ENCODE data around the gene EYA3.

EYA3 gene

DNA sequence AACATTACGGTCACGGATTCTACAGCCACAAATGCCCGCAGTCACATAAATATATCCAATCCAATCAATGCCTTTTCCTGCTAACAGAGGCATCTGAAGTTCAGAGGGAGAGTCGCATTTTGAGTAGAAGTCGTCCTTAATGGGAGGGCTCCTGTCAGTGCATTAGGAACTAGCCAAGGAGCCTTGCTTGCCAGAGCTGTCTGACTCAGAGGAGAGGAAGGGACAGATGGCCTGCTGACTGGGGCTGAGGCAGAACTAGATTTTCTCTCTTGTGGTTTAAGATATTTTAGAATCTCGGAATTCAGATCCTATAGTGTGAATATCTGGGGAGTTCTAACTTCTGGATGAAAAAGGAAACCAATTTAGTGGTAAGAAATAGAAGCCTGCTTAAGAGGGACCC is 118.0 kb downstream of the EYA3 start:
- no peak for DNase-seq (ENCODE audit: low read depth)

DNA sequence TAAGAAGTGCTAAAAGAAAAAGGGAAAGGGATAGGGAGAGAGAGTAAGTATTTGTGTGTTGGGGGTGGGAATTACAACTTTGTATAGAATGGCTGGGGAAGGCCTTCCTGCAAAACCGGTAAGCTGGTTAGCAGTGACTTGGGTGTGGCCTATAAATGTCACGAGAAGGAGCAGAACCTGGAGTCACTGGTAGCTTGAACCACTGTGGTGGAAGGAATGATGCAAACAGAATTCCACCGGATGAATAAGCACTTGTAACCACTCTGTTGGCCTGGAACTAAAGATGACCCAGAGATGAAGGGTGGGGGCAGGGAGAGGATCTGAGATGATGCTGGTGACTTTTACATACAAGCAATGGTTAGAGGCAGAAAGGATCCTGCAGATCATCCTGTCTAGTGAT is 119.7 kb downstream of the EYA3 start:
- no peak for DNase-seq (ENCODE audit: low read depth)

DNA sequence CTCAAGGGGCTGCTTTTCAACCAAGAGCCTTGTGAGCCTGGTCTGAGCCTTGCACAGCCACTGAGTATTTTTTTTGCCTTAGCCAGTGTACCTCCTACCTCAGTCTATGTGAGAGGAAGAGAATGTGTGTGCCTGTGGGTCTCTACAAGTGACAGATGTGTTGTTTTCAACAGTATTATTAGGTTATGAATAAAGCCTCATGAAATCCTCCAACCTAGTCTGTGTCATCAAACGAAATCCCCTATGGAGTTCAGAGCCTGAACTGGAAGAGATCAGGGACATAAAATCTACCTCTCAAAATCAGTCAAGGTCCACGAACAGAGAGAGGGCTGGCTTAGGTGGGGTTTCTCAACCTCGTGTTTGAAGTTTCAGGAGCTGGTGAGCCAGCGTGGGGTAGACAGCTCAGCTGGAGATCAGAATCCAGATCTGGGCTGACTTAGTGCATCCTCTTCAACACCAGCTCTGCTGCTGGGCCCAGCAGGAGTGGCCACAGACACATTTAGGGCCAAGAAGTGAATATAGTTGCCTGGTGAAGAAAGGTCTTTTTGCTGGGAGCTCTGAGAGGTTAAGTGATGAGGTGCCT is 120.4 kb downstream of the EYA3 start:
- no peak for DNase-seq (ENCODE audit: low read depth)

DNA sequence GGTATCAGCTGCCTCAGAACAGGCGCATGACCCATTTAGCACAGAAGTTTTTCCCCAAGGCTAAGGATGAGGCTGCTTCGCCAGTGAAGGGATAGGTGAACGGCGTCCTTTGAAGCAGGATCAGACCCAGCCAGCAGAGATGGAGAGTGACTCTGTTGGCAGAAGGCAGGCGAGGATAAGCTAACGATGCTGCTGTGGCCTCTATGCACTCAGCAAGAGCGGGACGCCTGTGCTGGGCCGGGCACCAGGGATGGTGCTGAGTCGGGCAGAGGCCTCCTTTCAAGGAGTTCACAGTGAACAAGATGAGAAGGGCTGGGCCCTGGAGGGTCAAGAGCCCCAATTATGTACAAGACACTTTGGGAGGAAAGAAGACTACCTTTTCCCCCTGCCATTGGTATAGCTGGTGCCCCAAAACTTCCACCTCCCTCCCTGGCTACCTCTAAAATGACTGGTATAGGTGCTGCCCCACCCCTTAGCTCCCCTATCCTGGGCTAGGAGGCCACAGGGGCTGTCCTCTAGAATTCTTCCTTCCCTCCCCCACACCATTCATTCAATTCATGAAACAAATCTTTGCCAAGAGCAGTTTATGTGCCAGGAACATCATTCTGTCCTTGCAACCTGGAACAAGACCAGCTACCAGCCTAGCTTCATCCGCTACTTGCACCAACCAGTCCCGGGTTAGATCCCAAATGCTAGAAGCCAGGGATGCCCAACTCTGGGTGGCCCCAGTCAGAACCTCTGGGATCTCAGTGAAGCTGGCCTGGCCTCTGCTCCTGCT is 121.1 kb downstream of the EYA3 start:
- DNase-seq (ENCODE audit: low read depth): no peak

DNA sequence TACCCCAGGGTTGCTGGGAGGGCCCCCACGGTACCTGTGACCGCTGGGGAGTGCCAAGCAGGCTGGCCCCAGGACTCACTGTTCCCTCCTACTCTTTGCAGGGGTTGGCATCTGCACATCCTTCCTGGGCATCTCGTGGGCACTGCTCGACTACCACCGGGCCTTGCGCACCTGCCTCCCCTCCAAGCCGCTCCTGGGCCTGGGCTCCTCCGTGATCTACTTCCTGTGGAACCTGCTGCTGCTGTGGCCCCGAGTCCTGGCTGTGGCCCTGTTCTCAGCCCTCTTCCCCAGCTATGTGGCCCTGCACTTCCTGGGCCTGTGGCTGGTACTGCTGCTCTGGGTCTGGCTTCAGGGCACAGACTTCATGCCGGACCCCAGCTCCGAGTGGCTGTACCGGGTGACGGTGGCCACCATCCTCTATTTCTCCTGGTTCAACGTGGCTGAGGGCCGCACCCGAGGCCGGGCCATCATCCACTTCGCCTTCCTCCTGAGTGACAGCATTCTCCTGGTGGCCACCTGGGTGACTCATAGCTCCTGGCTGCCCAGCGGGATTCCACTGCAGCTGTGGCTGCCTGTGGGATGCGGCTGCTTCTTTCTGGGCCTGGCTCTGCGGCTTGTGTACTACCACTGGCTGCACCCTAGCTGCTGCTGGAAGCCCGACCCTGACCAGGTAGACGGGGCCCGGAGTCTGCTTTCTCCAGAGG is 121.9 kb downstream of the EYA3 start:
- no peak for DNase-seq (ENCODE audit: low read depth)

DNA sequence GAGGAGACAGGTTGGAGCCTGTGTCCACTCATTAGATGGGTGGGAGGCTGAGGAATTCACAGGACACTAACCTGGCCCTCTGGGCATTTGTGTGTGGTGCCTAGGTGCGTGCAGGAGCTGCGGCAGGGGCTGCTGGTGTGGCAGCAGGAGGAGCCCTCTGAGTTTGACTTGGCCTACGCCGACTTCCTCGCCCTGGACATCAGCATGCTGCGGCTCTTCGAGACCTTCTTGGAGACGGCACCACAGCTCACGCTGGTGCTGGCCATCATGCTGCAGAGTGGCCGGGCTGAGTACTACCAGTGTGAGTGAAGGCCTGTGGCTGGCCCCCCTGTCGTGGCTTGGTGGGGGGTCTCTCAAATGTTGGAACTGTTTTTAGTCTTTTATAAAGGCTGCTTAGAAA is 125.0 kb downstream of the EYA3 start:
- no peak for DNase-seq (ENCODE audit: low read depth)

DNA sequence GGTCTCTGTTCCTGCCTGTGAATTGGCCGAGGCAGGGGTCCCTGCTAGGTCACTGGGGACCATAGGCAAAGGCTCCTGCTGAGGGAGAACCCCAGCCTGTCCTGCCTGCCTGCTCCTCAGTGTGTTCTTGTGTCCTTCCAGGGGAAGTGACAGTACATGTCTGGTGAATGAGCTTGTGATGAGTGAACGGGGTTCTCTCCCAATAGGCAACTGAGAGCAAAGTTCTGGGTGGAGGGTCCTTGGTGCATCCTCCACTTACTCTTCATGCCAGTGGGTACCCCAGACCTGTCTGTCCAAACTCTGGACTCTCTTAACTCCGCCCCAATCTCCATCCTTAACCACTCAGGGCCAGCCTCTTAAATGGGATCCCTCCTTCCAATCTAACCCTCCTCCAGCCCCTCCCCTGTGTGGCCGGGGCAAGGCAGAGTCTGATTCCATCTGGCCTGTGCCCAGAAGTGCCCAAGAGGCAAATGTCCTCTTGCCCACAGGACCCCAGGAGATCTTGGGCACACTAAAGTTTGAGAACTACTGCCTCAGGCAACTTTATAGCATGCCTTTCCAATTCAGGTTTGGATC is 126.7 kb downstream of the EYA3 start:
- no peak for DNase-seq (ENCODE audit: low read depth)

DNA sequence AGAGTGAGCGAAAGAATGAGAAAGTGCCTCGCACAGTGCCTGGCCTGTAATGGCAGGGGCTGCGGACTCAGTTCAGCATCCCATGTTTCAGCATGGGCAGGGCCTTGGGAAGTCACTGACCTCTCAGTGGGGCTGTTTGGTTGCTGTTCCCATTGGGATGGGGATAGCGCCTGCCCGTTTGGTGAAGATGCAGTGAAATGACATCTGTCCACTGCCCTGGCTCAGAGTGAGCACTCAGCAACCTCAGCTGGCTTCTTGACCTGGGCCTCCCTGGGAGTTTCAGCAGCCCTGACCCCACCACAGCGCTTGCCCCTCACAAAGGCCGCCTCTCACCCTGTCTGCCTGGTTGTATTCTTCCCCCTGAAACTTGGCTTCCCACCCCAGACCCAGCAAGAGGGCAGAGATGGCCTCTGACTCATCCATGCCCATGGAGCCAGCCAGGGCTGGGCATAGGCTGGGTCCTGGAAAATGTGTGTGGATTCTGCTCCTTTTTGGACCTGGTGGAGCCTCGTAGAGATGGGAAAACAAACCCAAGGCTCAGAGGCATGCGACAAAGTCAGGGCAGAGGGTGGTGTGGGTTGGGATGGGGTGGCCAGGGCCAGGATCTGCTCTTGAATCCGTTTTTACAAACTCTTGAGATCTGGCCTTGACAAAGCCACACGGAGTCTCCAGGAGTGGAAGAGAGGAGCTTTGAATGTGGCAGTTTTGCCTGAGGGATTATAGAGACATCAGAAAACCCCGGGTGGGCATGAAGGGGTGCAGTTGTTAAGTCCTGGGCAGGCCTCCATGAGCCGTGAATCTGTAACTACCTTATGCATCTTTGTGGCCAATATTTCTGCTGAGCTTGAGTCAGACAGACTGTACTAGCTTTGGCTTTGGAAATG is 127.4 kb downstream of the EYA3 start:
- DNase-seq (ENCODE audit: low read depth): no peak

DNA sequence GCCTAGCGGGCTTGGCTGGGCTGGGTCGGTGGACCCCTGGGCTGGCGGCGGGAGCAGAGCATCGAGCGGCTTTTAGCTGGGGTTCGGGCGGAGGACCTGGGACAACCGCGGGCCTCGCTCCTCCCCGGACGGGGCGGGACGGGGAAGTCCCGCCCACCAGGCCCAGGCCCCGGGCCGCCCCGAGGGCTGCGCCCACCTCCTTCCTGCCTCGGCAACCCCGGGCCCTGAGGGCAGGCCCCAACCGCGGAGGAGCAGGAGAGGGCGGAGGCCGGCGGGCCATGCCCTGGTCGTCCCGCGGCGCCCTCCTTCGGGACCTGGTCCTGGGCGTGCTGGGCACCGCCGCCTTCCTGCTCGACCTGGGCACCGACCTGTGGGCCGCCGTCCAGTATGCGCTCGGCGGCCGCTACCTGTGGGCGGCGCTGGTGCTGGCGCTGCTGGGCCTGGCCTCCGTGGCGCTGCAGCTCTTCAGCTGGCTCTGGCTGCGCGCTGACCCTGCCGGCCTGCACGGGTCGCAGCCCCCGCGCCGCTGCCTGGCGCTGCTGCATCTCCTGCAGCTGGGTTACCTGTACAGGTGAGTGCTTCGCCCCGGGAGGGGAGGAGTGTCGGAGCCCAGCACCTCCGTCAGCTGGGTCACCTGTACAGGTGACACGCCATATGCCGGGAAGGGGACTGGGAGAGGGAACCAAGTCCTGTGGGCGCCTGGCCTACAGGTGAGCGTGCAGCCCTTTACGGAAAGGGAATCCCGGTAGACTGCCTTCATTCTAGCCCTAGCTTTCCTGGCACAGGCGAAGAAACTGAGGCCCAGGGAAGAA is 128.4 kb downstream of the EYA3 start, which contains the start of gene XKR8:
Gene XKR8 (plus strand): TSS at position 182 of the 812 bp plus-strand sequence. CDS start 97 bp downstream, at position 279.
- peak; percentile 87 for DNase-seq (ENCODE audit: low read depth)

DNA sequence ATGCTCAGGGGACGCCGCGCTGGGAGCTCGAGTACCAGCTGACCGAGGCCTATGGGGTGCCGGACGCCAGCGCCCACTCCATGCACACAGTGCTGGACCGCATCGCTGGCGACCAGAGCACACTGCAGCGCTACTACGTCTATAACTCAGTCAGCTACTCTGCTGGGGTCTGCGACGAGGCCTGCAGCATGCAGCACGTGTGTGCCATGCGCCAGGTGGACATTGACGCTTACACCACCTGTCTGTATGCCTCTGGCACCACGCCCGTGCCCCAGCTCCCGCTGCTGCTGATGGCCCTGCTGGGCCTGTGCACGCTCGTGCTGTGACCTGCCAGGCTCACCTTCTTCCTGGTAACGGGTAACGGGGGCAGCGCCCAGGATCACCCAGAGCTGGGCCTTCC is 129.9 kb downstream of the EYA3 start:
- no peak for DNase-seq (ENCODE audit: low read depth)

DNA sequence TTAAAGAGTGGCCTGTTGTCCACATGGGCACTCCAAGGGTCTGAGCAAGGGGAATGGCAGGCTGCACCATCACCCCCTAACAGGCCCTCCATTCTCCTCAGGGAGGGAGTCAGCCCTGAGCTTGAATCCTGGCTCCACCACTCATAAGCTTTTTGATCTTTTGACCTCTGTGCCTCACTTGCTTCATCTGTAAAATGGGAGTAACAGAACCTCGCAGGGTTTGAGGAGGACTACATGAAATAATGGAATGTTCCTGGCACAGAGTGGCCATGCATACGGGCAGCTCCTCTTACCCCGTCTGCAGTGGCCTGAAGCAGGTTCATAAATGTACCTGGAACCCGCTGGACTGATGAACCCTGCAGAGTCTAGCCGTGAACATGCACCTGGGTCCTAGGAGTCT is 130.8 kb downstream of the EYA3 start:
- no peak for DNase-seq (ENCODE audit: low read depth)

DNA sequence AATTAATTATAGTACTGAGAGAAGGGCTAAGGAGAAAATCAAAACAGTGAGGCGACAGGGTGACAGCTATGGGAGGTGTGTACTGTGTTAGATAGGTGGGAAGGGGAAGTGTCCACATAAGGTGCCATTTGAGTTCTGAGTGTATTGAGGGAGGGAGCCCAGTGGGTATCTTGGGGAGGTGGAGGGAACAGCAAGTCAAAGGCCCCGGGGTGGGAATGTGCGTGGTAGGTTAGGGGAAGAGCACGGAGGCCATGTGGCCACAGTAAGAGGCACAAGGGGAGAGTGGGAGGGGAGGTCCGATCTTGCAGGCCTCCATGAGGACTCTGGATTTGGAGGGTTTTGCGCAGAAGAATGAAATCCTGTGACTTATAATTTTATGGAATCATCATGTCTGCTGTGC is 131.6 kb downstream of the EYA3 start:
- DNase-seq (ENCODE audit: low read depth): no peak

DNA sequence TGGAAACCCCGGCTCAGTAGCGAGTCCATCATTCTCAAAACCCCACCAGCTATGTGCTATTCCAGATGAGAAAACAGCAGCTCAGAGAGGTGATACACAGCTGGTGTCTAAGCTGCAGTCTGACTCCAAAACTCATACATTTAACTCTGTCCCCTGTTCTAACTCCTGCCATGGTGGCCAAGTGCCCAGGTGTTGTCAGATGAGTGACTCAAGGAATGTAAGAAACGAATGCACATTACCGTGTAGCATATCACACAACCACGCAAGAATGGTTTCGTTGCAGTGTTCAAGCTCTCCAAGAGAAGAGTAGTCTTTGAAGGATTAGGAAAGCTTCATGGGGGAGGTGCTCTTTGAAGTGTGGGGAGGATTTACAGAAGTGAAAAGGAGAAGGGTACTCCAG is 133.3 kb downstream of the EYA3 start:
- no peak for DNase-seq (ENCODE audit: low read depth)

DNA sequence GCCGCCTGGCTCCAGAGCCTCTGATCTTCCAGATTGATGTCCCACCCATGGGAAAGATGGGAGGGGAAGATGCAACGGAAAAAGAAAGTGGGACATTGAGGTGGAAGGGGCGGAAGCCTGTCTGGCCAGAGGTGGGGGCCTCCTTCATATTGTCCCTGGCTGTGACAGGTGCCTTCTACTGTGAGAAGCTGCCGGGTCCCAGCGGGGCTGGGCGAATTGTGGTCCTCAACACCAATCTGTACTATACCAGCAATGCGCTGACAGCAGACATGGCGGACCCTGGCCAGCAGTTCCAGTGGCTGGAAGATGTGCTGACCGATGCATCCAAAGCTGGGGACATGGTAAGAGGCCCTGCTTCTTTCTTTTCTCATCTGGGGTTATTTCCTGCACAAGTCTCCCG is 134.2 kb downstream of the EYA3 start:
- no peak for DNase-seq (ENCODE audit: low read depth)

DNA sequence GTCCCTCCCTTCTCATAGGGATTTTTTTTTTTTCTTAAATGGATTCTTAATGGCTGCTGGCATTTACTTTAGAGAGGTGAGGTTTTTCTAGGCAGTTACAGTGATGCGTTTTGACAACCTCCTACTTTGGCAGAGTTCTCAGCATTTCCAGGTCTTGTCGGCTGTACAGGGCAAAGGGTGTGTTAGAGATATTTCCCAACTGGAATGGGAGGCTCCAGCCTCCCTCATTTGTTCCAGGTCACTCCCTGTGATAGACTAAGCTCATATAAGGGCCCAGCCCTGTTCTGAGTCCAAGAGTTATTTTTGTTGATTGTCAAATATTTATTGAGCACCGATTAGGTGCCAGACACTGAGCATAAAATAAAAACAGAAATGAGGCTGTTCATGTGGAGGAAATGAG is 136.3 kb downstream of the EYA3 start:
- no peak for DNase-seq (ENCODE audit: low read depth)

DNA sequence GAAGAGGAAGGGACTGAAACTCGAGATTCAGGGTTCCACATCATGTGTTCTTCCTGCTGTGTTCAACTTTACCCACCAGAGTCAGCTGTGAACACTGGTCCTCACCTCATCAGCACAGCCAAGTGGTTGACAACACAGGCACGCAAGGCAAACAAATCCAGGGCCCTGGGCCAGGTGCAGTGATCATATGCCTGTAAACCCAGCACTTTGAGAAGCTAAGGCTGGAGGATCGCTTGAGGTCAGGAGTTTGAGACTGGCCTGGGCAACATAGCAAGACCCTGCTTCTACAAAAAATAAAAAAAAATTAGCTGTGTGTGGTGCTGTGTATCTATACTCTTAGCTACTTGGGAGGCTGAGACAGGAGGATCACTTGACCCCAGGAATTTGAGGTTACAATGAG is 137.0 kb downstream of the EYA3 start:
- no peak for DNase-seq (ENCODE audit: low read depth)

DNA sequence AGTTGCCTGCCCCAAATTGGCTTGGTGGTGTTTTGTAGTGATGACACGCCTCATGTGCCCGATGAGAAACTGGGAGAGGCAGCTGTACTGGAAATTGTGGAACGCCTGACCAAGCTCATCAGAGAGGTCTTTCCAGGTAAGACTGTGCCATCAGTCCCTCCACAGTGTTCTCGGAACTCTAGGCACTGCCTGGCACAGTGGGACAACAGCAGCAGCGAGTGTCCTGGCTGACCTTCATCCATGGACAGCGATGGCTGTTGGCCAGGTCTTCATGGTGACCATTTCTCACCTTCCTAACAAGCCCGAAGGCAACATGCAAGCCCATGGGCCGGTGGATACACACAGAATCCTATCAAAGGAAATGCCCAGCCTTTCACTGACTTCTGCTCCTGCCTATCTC is 139.4 kb downstream of the EYA3 start:
- no peak for DNase-seq (ENCODE audit: low read depth)

DNA sequence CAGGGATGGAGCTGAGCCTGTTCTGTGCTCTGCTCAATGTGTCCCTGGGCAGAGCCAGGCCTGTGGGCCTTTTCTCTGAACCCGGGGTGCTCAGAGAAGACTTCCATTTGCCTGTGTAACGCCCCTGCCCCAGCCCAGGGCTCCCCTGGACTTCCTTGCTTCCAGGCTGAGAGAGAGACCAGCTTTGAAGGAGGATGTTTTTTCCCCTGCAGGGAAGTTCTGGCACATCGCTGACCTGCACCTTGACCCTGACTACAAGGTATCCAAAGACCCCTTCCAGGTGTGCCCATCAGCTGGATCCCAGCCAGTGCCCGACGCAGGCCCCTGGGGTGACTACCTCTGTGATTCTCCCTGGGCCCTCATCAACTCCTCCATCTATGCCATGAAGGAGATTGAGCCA is 143.4 kb downstream of the EYA3 start:
- DNase-seq (ENCODE audit: low read depth): no peak

DNA sequence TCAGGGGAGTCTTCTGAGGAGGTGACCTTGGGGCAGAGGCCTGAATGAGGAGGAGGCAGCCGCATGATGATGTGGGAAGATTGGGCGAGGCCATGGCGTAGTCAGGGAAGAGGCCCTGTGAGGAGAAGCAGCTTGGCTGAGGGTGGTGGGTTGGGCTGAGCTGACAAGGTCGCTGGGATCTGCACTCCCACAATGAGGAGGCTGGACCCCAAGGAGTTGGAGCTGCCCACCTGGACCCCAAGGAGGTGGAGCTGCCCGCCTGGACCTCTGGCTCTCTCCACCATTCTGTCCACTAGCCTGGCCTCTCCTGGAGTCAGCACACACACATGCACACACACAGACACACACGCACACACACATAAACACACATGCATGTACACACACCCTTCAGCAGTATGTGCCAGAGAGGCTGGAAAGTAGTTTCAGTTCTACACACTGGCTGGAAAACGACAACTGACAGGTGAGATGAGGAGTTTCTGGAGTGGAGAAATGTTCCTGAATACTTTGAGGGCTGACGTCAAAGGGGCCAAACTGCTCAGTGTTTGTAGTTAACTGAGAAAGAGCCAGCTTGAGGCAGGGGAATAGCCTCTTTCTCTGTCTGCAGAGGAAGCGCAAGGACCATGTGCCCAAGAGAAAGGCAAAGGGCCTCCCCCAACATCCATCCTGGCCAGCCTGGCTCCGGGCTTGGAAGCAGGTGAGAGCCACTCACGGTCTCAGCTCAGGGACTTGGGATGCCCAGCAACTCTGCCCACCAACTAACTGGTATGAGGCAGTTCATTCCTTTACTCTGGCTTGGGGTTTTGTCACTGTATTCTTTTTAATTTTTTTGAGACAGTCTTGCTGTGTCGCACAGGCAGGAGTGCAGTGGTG is 146.5 kb downstream of the EYA3 start:
- DNase-seq (ENCODE audit: low read depth): no peak

All from CMK (cell line).